ENCODE results near the gene LRP6. TPM values are rescaled to one million over a fixed set of nuclear protein-coding genes. Genes with fewer than 3 reads are reported as not detected.

The LRP6 gene
- total and polyA plus RNA-seq, 8 donors = 44.5 to 65.7 (median 62.2) TPM

DNA sequence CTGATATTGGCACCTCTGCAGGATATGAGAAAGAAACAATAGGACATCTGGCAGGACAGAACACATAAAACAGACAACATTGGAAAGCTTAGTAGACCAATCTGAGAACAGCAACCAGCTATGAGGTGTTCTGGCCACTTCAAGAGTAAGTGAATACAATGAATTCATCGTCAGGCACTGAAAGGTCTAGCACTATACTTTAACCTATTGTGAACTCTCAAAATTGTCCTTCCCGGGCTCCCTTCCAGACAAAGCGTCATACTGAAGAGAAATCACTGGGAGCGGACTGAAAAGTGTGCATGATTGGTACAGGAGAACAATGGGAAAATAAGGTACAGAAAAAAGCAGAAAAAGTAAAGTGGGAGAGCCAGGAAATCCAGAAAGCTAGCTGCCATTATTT, 75.8 kb downstream of the LRP6 start:
- intact Hi-C loops (cut with DNase I) = no loop called here
- H3K4me1 ChIP-seq = no peaks in the 10 kb centered on the region
- no peaks in the 10 kb centered on the region for H3K36me3 ChIP-seq
- H3K9me3 ChIP-seq = no peaks in the 10 kb centered on the region
- DNase-seq (no peak), ATAC-seq (no peak)
- TF ChIP-seq, protein P1, sequence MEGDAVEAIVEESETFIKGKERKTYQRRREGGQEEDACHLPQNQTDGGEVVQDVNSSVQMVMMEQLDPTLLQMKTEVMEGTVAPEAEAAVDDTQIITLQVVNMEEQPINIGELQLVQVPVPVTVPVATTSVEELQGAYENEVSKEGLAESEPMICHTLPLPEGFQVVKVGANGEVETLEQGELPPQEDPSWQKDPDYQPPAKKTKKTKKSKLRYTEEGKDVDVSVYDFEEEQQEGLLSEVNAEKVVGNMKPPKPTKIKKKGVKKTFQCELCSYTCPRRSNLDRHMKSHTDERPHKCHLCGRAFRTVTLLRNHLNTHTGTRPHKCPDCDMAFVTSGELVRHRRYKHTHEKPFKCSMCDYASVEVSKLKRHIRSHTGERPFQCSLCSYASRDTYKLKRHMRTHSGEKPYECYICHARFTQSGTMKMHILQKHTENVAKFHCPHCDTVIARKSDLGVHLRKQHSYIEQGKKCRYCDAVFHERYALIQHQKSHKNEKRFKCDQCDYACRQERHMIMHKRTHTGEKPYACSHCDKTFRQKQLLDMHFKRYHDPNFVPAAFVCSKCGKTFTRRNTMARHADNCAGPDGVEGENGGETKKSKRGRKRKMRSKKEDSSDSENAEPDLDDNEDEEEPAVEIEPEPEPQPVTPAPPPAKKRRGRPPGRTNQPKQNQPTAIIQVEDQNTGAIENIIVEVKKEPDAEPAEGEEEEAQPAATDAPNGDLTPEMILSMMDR (IDR thresholded peaks at IDR 0.05) = no peak
- H3K4me3 ChIP-seq = no peak overlapping the region
- H3K27me3 ChIP-seq = no peaks in the 10 kb centered on the region
- H3K27ac ChIP-seq = no peak overlapping the region

DNA sequence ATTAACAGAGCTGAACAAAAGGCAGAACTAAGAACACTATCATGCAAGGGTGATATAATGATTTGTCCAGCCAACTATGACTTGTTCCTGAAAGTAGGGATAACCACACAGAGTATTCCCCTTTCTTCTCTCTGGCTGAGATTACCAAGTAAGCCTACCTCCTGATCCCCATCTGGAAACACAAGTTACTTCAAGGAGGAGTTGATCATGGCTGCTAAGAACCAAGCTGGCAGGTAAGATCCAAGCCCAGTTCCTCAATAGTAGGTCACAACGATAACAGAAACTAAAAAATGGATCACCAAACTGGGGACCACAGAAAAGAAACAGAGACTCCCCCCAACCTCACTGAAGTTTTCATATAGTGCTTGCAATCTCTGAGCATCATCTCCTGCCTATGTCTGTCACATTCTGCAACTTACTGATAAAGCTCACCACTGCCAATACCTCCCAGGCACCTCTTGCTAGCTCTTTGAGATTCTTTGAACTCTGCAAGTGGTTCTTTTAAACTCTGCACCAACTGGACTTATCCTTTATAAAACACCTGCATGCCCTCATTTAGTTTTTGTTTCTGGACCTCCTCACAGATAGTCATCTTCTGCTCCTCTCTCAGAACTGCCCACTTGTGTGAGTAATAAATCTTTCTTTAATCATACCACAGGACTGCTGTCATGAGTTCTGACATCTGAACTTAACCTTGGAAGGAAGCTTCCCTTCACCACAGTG, 76.6 kb downstream of the LRP6 start:
- Histone ChIP-seq H3K9me3 (no peaks in the 10 kb centered on the region), H3K27me3 (no peaks in the 10 kb centered on the region), H3K36me3 (no peaks in the 10 kb centered on the region), H3K4me1 (no peaks in the 10 kb centered on the region), H3K4me3 (no peak overlapping the region), H3K27ac (no peak overlapping the region)
- intact Hi-C loops (cut with DNase I) = no loop called here
- TF ChIP-seq, protein P1 (IDR thresholded peaks at IDR 0.05) = no peak
- ATAC-seq (no peak), DNase-seq (no peak)

DNA sequence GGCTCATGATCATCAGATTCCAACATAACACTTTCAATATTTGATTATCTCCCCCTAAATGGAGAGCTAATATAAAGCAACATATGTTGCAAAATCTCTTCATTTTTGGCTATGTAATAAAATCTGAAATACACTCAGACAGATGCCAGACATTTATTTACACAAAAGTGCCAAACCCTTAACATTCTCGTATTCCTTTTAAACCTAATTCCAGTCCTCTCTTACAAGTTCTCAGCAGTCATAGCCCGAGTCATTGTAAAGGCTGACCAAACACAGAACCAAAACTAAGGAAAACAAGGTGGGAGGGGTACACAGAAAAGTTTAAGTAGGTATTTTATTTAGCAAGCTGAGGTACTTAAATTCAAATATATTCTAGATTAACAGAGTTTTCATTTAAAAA, 81.4 kb downstream of the LRP6 start:
- peak; percentile 82 for ATAC-seq
- Histone ChIP-seq H3K4me1 (peaks cover 0 to 10% of the 10 kb centered on the region in 2 donors), H3K4me3 (no peak overlapping the region), H3K27ac (no peak overlapping the region), H3K36me3 (no peaks in the 10 kb centered on the region), H3K9me3 (no peaks in the 10 kb centered on the region), H3K27me3 (no peaks in the 10 kb centered on the region)
- DNase-seq = peak in 2 of 4 donors; percentile 23 to 26
- intact Hi-C loops (cut with DNase I) = no loop called here
- TF ChIP-seq, protein P1 (IDR thresholded peaks at IDR 0.05) = no peak

DNA sequence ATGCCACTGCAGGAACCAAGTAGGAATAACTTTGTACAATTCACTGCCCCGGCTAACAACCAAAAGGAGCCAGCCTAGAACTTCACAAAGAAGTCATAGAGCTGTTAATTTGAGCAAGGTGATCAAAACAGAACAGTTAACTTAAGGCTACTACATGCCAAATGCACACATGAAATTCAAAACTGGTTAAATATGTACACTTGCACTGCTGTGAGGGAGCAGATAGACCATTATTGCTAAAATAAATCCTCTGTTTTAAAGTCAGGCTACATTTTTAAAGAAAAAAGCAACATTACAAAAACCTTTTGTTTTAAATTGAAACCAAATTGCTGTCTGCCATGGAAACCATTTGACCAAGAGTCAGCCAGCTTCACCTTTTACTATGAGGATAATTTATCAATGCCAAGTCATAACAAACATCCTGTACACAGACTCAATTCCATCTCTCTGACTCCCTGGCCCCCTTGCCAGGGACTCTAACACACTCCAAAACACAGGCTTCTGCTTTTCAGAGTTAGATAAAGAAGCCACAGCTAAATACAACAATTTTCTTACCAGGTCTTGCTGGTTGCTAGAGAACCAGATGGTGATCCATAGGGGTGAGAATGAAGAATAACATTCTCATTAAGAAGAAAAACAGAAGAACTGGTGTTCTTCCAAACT, 84.0 kb downstream of the LRP6 start:
- no peak for ATAC-seq
- Histone ChIP-seq H3K4me1 (peaks cover 0 to 10% of the 10 kb centered on the region in 2 donors), H3K9me3 (no peaks in the 10 kb centered on the region), H3K4me3 (no peak overlapping the region), H3K27ac (peak overlapping the region in 1 of 2 donors; percentile 30), H3K27me3 (no peaks in the 10 kb centered on the region), H3K36me3 (no peaks in the 10 kb centered on the region)
- intact Hi-C loops (cut with DNase I) = no loop called here
- TF ChIP-seq, protein P1 (IDR thresholded peaks at IDR 0.05) = no peak
- no peak for DNase-seq

DNA sequence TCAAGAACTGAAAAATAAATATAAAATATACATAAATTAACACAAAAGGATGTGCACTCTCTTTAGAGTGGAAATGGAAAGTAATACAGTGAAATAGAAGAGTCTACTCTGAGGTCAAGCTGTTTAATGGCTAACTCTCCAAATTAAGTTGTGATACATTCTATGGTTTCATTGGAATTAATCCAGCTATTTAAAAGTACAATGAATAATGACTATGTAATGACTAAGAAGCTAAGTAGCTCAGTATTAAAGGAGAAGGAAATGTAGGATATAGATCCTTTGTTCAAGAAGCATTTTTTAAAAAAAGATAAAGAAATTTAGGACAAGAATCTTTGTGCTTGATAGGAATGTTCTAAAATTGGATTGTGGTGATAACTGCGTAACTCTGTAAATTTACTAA, 85.3 kb downstream of the LRP6 start:
- H3K27me3 ChIP-seq = no peaks in the 10 kb centered on the region
- TF ChIP-seq, protein P1 (IDR thresholded peaks at IDR 0.05) = no peak
- peaks cover 0 to 10% of the 10 kb centered on the region in 2 donors for H3K4me1 ChIP-seq
- H3K4me3 ChIP-seq = no peak overlapping the region
- intact Hi-C loops (cut with DNase I) = no loop called here
- no peaks in the 10 kb centered on the region for H3K36me3 ChIP-seq
- ATAC-seq (no peak), DNase-seq (no peak)
- H3K9me3 ChIP-seq = no peaks in the 10 kb centered on the region
- no peak overlapping the region for H3K27ac ChIP-seq
